Measurements from ENCODE around the gene SPCS3. TPM values are rescaled to one million over a fixed set of nuclear protein-coding genes. Genes with fewer than 3 reads are reported as not detected.

The SPCS3 gene
- total RNA-seq, 1 donor from 2014 or later = 225 TPM

GRCh38 chr4:176286728-176287127 is 33.0 kb upstream of the SPCS3 start:
- H3K4me1 Mint-ChIP-seq (ENCODE audit: low read depth, unreplicated experiment) = no peaks in the 10 kb centered on the region
- H3K4me3 Mint-ChIP-seq (ENCODE audit: unreplicated experiment) = no peak overlapping the region
- Histone ChIP-seq H3K9ac (ENCODE audit: low read length) (no peak overlapping the region), H3K4me1 (ENCODE audit: insufficient read depth, low read length) (no peaks in the 10 kb centered on the region), H3K27me3 (ENCODE audit: insufficient read depth, low read length) (no peaks in the 10 kb centered on the region), H3K4me2 (ENCODE audit: low read length) (no peak overlapping the region), H3K79me2 (ENCODE audit: insufficient read depth, low read length) (no peaks in the 10 kb centered on the region), H2AFZ (ENCODE audit: low read depth, low read length) (no peak overlapping the region), H3K9me3 (ENCODE audit: insufficient read depth, low read depth, low read length) (no peaks in the 10 kb centered on the region), H3K36me3 (ENCODE audit: insufficient read depth, low read length) (no peaks in the 10 kb centered on the region), H3K27ac (ENCODE audit: low read depth, low read length) (no peak overlapping the region), H4K20me1 (ENCODE audit: insufficient read depth, low read length) (no peaks in the 10 kb centered on the region), H3K4me3 (ENCODE audit: insufficient read depth, low read depth, low read length) (no peak overlapping the region)
- H3K27ac Mint-ChIP-seq (ENCODE audit: unreplicated experiment) = no peak overlapping the region
- DNase-seq (ENCODE audit: low read depth) (no peak), FAIRE-seq (no peak)
- no peaks in the 10 kb centered on the region for H3K36me3 Mint-ChIP-seq (ENCODE audit: low read depth, unreplicated experiment)
- H3K27me3 Mint-ChIP-seq (ENCODE audit: low read depth, unreplicated experiment) = no peaks in the 10 kb centered on the region
- TF ChIP-seq EZH2 (IDR thresholded peaks at IDR 0.05; ENCODE audit: insufficient read depth, low read length) = no peak
- TF ChIP-seq, protein P1, sequence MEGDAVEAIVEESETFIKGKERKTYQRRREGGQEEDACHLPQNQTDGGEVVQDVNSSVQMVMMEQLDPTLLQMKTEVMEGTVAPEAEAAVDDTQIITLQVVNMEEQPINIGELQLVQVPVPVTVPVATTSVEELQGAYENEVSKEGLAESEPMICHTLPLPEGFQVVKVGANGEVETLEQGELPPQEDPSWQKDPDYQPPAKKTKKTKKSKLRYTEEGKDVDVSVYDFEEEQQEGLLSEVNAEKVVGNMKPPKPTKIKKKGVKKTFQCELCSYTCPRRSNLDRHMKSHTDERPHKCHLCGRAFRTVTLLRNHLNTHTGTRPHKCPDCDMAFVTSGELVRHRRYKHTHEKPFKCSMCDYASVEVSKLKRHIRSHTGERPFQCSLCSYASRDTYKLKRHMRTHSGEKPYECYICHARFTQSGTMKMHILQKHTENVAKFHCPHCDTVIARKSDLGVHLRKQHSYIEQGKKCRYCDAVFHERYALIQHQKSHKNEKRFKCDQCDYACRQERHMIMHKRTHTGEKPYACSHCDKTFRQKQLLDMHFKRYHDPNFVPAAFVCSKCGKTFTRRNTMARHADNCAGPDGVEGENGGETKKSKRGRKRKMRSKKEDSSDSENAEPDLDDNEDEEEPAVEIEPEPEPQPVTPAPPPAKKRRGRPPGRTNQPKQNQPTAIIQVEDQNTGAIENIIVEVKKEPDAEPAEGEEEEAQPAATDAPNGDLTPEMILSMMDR (IDR thresholded peaks at IDR 0.05; ENCODE audit: insufficient read depth, low read depth, low read length) = no peak
- H3K9me3 Mint-ChIP-seq (ENCODE audit: unreplicated experiment) = no peaks in the 10 kb centered on the region

- H3K4me3 Mint-ChIP-seq (ENCODE audit: unreplicated experiment) = no peak overlapping the region
- no peaks in the 10 kb centered on the region for H3K36me3 Mint-ChIP-seq (ENCODE audit: low read depth, unreplicated experiment)
- no peaks in the 10 kb centered on the region for H4K20me1 ChIP-seq (ENCODE audit: insufficient read depth, low read length)
- H3K27ac ChIP-seq (ENCODE audit: low read depth, low read length) = no peak overlapping the region
- no peaks in the 10 kb centered on the region for H3K4me1 Mint-ChIP-seq (ENCODE audit: low read depth, unreplicated experiment)
- no peak overlapping the region for H2AFZ ChIP-seq (ENCODE audit: low read depth, low read length)
- H3K27me3 ChIP-seq (ENCODE audit: insufficient read depth, low read length) = no peaks in the 10 kb centered on the region
- H3K79me2 ChIP-seq (ENCODE audit: insufficient read depth, low read length) = no peaks in the 10 kb centered on the region
- no peaks in the 10 kb centered on the region for H3K9me3 ChIP-seq (ENCODE audit: insufficient read depth, low read depth, low read length)
- H3K9ac ChIP-seq (ENCODE audit: low read length) = no peak overlapping the region
- H3K4me1 ChIP-seq (ENCODE audit: insufficient read depth, low read length) = no peaks in the 10 kb centered on the region
- FAIRE-seq = no peak
- TF ChIP-seq, protein P1 (IDR thresholded peaks at IDR 0.05; ENCODE audit: insufficient read depth, low read depth, low read length) = no peak
- no peak for TF ChIP-seq EZH2 (IDR thresholded peaks at IDR 0.05; ENCODE audit: insufficient read depth, low read length)
- no peak overlapping the region for H3K4me2 ChIP-seq (ENCODE audit: low read length)
- no peaks in the 10 kb centered on the region for H3K27me3 Mint-ChIP-seq (ENCODE audit: low read depth, unreplicated experiment)
- no peaks in the 10 kb centered on the region for H3K36me3 ChIP-seq (ENCODE audit: insufficient read depth, low read length)
- H3K4me3 ChIP-seq (ENCODE audit: insufficient read depth, low read depth, low read length) = no peak overlapping the region
- DNase-seq (ENCODE audit: low read depth) = no peak
- no peaks in the 10 kb centered on the region for H3K9me3 Mint-ChIP-seq (ENCODE audit: unreplicated experiment)
- no peak overlapping the region for H3K27ac Mint-ChIP-seq (ENCODE audit: unreplicated experiment)
These were observed 32.2 kb upstream of the SPCS3 start for GRCh38 chr4:176287546-176287945.

DNA sequence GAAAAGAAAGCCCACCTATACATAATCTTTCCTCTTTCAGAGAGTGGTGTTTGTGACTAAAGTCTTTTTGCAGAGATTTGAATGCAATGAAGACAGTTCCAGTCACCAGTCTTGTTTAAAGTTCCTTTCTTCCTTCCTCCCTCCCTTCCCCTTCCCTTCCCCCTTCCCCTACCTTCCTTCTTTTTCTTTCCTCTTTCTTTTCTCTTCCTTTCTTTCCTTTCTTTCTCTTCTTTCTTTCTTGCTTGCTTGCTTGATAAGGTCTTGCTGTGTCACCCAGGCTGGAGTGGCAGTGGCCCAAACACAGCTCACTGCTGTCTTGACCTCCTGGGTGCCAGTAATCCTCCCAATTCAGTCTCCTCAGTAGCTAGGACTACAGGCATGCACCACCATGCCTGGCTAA is 31.7 kb upstream of the SPCS3 start:
- Histone ChIP-seq H3K4me3 (ENCODE audit: insufficient read depth, low read depth, low read length) (no peak overlapping the region), H3K4me2 (ENCODE audit: low read length) (no peak overlapping the region), H3K9ac (ENCODE audit: low read length) (no peak overlapping the region), H3K27ac (ENCODE audit: low read depth, low read length) (no peak overlapping the region), H2AFZ (ENCODE audit: low read depth, low read length) (no peak overlapping the region), H3K36me3 (ENCODE audit: insufficient read depth, low read length) (no peaks in the 10 kb centered on the region), H3K9me3 (ENCODE audit: insufficient read depth, low read depth, low read length) (no peaks in the 10 kb centered on the region), H4K20me1 (ENCODE audit: insufficient read depth, low read length) (no peaks in the 10 kb centered on the region), H3K27me3 (ENCODE audit: insufficient read depth, low read length) (no peaks in the 10 kb centered on the region), H3K79me2 (ENCODE audit: insufficient read depth, low read length) (no peaks in the 10 kb centered on the region), H3K4me1 (ENCODE audit: insufficient read depth, low read length) (no peaks in the 10 kb centered on the region)
- no peak for DNase-seq (ENCODE audit: low read depth)
- Mint-ChIP-seq H3K36me3 (ENCODE audit: low read depth, unreplicated experiment) (no peaks in the 10 kb centered on the region), H3K9me3 (ENCODE audit: unreplicated experiment) (no peaks in the 10 kb centered on the region), H3K27ac (ENCODE audit: unreplicated experiment) (no peak overlapping the region), H3K27me3 (ENCODE audit: low read depth, unreplicated experiment) (no peaks in the 10 kb centered on the region), H3K4me1 (ENCODE audit: low read depth, unreplicated experiment) (no peaks in the 10 kb centered on the region), H3K4me3 (ENCODE audit: unreplicated experiment) (no peak overlapping the region)
- FAIRE-seq = no peak
- TF ChIP-seq, protein P1 (IDR thresholded peaks at IDR 0.05; ENCODE audit: insufficient read depth, low read depth, low read length) = no peak
- TF ChIP-seq EZH2 (IDR thresholded peaks at IDR 0.05; ENCODE audit: insufficient read depth, low read length) = no peak
